Lower lobe of right lung (tissue), 2 donors: ENCODE results near the gene TMEM205. TPM values are rescaled to one million over a fixed set of nuclear protein-coding genes. Genes with fewer than 3 reads are reported as not detected.

Source experiments
- ATAC-seq, 2 donors: fragments of 200-7000 bp; cut with Tn5 transposase; one replicate each; pipeline ENCODE4 v1.9.1; 2020 to 2022; ENCODE audit warnings: mild to moderate bottlenecking in 2 of 2, moderate library complexity in 2 of 2
- DNase-seq: peaks from one replicate; pipeline ENCODE4 v3.0.0-alpha.2; 2020
- H3K27ac ChIP-seq: fragments of 200-600 bp; one replicate; pipeline ENCODE4 v1.8.0; 2022
- H3K27me3 ChIP-seq: fragments of 200-600 bp; one replicate; pipeline ENCODE4 v1.8.0; 2022; ENCODE audit warnings: low read depth
- H3K36me3 ChIP-seq: fragments of 200-600 bp; one replicate; pipeline ENCODE4 v1.8.0; 2022; ENCODE audit warnings: mild to moderate bottlenecking
- H3K4me1 ChIP-seq: fragments of 200-600 bp; one replicate; pipeline ENCODE4 v1.8.0; 2022
- H3K4me3 ChIP-seq: fragments of 200-600 bp; one replicate; pipeline ENCODE4 v1.8.0; 2022; ENCODE audit warnings: mild to moderate bottlenecking
- H3K9me3 ChIP-seq: fragments of 200-600 bp; one replicate; pipeline ENCODE4 v1.8.0; 2022
- intact Hi-C: fragments of 100-400 bp; cut with DNase I; formaldehyde crosslinking; loops from one replicate; pipeline ENCODE4 v1.11.0; 2022
- total RNA-seq: library from RNA; stranded (reverse); fragmentation: NEBNext Ultra II Directional; extraction: Animal tissue kit (Norgen Biotek cat#: 25700); gene quantifications from one replicate; pipeline ENCODE4 v1.2.1, GENCODE V29; 2021
- TF ChIP-seq, protein P1 (sequence below): fragments of 200-600 bp; IDR thresholded peaks from one replicate; pipeline ENCODE4 v1.8.0; 2022; ENCODE audit warnings: antibody characterized with exemption, mild to moderate bottlenecking
- donor health status: DM: no; HTN: yes; CAD: no; lungs with severe emphysema.

The TMEM205 gene
- total RNA-seq, 1 donor from 2014 or later: 65.7 TPM

DNA sequence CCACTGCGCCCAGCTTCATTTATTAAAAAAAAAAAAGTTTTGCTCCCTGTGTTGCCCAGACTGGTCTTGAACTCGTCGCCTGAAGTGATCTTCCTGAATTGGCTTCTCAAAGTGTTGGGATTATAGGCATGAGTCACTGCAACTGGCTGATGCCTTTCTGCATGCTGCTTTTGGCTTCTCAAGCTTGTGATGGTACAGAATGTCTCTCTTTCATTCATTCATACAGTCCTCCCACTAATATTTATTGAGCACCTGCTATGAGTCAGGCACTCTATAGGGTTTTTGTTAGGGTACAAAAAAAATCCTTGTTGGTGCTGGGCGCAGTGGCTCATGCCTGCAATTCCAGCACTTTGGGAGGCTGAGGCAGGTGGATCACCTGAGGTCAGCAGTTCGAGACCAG is 41.1 kb downstream of the TMEM205 start:
- H3K27ac ChIP-seq: no peak overlapping the region
- no peaks in the 10 kb centered on the region for H3K36me3 ChIP-seq
- DNase-seq (no peak), ATAC-seq (no peak)
- intact Hi-C loops: no loop called here
- TF ChIP-seq, protein P1, sequence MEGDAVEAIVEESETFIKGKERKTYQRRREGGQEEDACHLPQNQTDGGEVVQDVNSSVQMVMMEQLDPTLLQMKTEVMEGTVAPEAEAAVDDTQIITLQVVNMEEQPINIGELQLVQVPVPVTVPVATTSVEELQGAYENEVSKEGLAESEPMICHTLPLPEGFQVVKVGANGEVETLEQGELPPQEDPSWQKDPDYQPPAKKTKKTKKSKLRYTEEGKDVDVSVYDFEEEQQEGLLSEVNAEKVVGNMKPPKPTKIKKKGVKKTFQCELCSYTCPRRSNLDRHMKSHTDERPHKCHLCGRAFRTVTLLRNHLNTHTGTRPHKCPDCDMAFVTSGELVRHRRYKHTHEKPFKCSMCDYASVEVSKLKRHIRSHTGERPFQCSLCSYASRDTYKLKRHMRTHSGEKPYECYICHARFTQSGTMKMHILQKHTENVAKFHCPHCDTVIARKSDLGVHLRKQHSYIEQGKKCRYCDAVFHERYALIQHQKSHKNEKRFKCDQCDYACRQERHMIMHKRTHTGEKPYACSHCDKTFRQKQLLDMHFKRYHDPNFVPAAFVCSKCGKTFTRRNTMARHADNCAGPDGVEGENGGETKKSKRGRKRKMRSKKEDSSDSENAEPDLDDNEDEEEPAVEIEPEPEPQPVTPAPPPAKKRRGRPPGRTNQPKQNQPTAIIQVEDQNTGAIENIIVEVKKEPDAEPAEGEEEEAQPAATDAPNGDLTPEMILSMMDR: no peak
- no peaks in the 10 kb centered on the region for H3K9me3 ChIP-seq
- H3K4me3 ChIP-seq: no peak overlapping the region
- H3K4me1 ChIP-seq: no peaks in the 10 kb centered on the region
- no peaks in the 10 kb centered on the region for H3K27me3 ChIP-seq

DNA sequence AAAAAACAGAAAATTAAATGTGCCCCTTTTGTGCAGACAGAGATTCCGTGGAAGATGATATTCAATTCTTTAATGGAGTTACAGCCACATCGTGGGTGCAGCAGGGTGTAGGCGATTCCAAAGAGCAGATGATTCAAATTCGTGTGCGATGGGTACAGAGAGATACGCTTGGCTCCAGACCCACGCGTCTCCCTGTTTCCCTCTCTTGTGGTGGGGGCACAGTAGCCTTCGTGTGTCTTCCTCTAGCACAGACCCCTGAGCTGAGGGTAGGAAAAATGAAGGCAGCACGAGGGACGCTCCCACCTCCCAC is 45.3 kb downstream of the TMEM205 start:
- Histone ChIP-seq H3K27me3 (no peaks in the 10 kb centered on the region), H3K27ac (no peak overlapping the region), H3K4me3 (no peak overlapping the region), H3K36me3 (no peaks in the 10 kb centered on the region), H3K4me1 (peaks cover 15% of the 10 kb centered on the region), H3K9me3 (no peaks in the 10 kb centered on the region)
- intact Hi-C loops: no loop called here
- TF ChIP-seq, protein P1: no peak
- DNase-seq (no peak), ATAC-seq (no peak)

DNA sequence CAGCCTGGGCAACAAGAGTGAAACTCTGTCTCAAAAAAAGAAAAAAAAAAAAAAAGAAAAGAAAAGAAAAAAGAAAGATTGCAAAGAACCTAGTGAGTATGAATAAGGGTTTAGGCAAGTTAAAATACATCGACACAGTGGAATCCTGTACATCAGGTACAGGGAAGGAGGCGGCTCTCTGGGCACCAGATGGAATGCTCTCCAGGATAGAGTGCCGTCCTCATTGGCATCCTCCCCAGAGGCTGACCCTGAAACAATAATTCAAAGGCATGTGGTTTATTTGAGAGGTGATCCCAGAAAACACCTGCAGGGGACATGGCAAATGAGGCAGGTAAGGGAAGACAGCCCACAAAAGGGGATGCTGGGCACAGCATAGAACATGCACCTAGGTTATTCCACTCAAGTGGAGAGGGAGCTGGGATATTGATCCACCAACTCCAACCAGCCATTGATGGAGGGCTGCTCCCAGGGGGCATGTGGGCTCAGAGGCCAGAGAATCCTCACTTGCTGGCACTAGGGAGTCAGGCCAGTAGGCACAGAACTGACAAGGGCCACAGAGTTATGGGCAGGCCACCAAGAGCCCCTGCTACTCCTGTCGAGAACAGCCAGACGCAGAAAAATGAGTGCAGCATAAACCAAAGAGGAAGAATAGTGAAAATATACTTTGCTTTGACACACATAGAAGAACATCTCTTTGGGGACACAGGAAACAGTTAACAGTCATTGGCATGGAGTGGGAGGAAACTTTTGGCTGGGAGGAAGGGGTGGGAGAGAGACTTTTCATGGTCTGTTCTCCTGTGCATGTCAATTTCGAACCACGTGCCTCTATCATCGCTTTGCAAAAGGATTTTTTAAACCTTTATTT is 45.9 kb downstream of the TMEM205 start:
- ATAC-seq (peak in 1 of 2 donors; percentile 39), DNase-seq (no peak)
- TF ChIP-seq, protein P1: no peak
- Histone ChIP-seq H3K9me3 (no peaks in the 10 kb centered on the region), H3K36me3 (no peaks in the 10 kb centered on the region), H3K27ac (no peak overlapping the region), H3K27me3 (no peaks in the 10 kb centered on the region), H3K4me1 (peaks cover 17% of the 10 kb centered on the region), H3K4me3 (no peak overlapping the region)
- intact Hi-C loops: no loop called here

DNA sequence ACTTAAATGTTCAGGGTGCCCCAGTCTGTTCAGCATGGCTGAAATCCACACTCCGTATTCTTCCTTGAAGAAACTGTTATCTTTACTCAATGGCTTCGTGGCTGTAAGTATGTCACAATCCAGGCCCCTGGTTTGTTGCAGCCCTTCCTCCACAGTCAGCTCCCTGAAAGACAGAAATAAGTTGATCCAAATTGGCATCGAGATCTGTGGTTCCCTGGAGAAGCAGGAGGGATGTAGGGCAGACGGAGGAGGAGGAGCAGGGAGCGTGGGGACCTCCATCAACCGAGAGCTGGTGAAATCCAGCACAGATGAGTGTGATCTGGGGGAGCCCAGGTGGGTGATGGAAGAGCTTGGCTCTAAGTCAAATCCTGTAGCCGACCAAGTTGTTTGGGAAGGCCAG is 49.8 kb downstream of the TMEM205 start:
- intact Hi-C loops: no loop called here
- DNase-seq (no peak), ATAC-seq (no peak)
- H3K27ac ChIP-seq: no peak overlapping the region
- TF ChIP-seq, protein P1: no peak
- H3K9me3 ChIP-seq: no peaks in the 10 kb centered on the region
- H3K4me1 ChIP-seq: peaks cover 30% of the 10 kb centered on the region
- H3K27me3 ChIP-seq: no peaks in the 10 kb centered on the region
- no peak overlapping the region for H3K4me3 ChIP-seq
- no peaks in the 10 kb centered on the region for H3K36me3 ChIP-seq

DNA sequence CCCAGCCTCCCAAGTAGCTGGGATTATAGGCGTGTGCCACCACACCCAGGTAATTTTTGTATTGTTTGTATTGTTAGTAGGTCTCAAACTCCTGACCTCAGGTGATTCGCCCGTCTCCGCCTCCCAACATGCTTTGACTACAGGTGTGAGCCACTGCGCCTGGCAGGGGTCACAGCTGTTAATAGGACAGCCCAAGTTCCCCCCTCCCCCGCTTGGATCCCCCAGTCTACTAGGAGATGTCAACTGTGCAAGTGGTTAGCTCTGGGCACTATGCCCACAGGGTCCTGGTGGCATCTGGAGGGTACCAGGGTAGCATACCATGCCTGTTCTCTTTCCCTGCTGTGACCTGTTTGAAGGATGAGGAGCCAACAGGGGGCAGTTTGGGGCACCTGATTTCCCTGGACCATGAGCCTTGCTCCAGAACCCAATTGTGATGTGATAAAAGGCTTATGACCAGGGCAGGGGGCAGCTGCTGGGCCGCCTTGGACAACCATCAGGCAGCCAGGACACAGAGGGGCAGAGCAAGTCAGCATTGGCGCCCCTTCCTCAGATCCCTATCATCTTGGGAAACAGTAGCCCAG is 50.3 kb downstream of the TMEM205 start, which contains the start of gene TSPAN16:
TSS of gene TSPAN16 (plus strand) at position 496 of the 581 bp plus-strand sequence. CDS start 138 bp downstream, outside the sequence.
- no peaks in the 10 kb centered on the region for H3K36me3 ChIP-seq
- H3K4me1 ChIP-seq: peaks cover 30% of the 10 kb centered on the region
- no peak within 1 kb of the TSS for H3K4me3 ChIP-seq
- no peaks in the 10 kb centered on the region for H3K9me3 ChIP-seq
- no peak for DNase-seq
- no peak for ATAC-seq
- intact Hi-C loops: no loop called here
- H3K27me3 ChIP-seq: no peaks in the 10 kb centered on the region
- TF ChIP-seq, protein P1: no peak
- H3K27ac ChIP-seq: no peak within 1 kb of the TSS
